SK-N-SH (cell line): ENCODE measurements around the gene RORB. TPM values are rescaled to one million over a fixed set of nuclear protein-coding genes. Genes with fewer than 3 reads are reported as not detected.

Source experiments
- CTCF ChIA-PET: fragments of 300-600, 350-600 bp; formaldehyde crosslinking; extraction: SDS; loops from one replicate; lab custom pipeline; 2021; lab: Yijun Ruan, JAX
- POLR2A ChIA-PET: fragments of 350-600 bp; sonication (Branson Sonifier 250); formaldehyde crosslinking; extraction: SDS; loops from one replicate; lab custom pipeline; 2020; ENCODE audit warnings: antibody characterized with exemption, inconsistent platforms; lab: Yijun Ruan, JAX
- DNase-seq: peaks from one replicate; pipeline ENCODE4 v3.0.0; 2012
- H2AFZ ChIP-seq: fragments of 200-600 bp; sonication (generic); 2 replicates; pipeline ENCODE4 v1.8.1; 2016; ENCODE audit warnings: antibody characterized with exemption, mild to moderate bottlenecking, low read depth
- H3F3A ChIP-seq: fragments of 200-600 bp; sonication (generic); replicated peaks from 2 replicates; pipeline ENCODE3; 2016; ENCODE audit warnings: antibody characterized with exemption, mild to moderate bottlenecking; ENCODE audit not compliant: insufficient read depth
- H3K27ac ChIP-seq, 2 experiments: fragments of 200-500 bp in 1 of 2; fragments of 200-600 bp in 1 of 2; sonication (Bioruptor generic) in 1 of 2; sonication (generic), shearing (Covaris generic) in 1 of 2; 2 replicates each; pipeline versions ENCODE4 v1.5.1 to v1.6.1; 2014 to 2016; ENCODE audit warnings: low read depth in 2 of 2, inconsistent platforms in 1 of 2, low read length in 1 of 2, mild to moderate bottlenecking in 1 of 2, mixed read lengths in 1 of 2
- H3K27me3 ChIP-seq: fragments of 200-600 bp; sonication (generic), shearing (Covaris generic); 2 replicates; pipeline ENCODE4 v1.6.1; 2016; ENCODE audit warnings: mixed run types; ENCODE audit not compliant: insufficient read depth
- H3K36me3 ChIP-seq, 2 experiments: fragments of 200-500 bp in 1 of 2; fragments of 200-600 bp in 1 of 2; sonication (Bioruptor generic) in 1 of 2; sonication (generic) in 1 of 2; replicated peaks in 1 of 2; 2 replicates each; pipeline versions ENCODE3 to v1.5.1; 2014 to 2016; ENCODE audit warnings: low read length in 1 of 2, mild to moderate bottlenecking in 1 of 2; ENCODE audit not compliant: insufficient read depth in 2 of 2, control insufficient read depth in 1 of 2
- H3K4me1 ChIP-seq, 2 experiments: fragments of 200-500 bp in 1 of 2; fragments of 200-600 bp in 1 of 2; sonication (Bioruptor generic) in 1 of 2; sonication (generic), shearing (Covaris generic) in 1 of 2; 2 replicates each; pipeline versions ENCODE4 v1.5.1 to v1.6.1; 2014 to 2016; ENCODE audit warnings: low read depth in 1 of 2, low read length in 1 of 2, mixed run types in 1 of 2; ENCODE audit not compliant: insufficient read depth in 2 of 2, control insufficient read depth in 1 of 2
- H3K4me2 ChIP-seq: fragments of 200-600 bp; sonication (generic), shearing (Covaris generic); 2 replicates; pipeline ENCODE4 v1.6.1; 2017; ENCODE audit warnings: mixed run types
- H3K4me3 ChIP-seq, 2 experiments: fragments of 200-500 bp in 1 of 2; fragments of 200-600 bp in 1 of 2; sonication (Bioruptor generic) in 1 of 2; sonication (generic), shearing (Covaris generic) in 1 of 2; 2 replicates each; pipeline versions ENCODE4 v1.5.1 to v1.8.1; 2014 to 2016; ENCODE audit warnings: low read depth in 2 of 2, inconsistent platforms in 1 of 2, low read length in 1 of 2, mild to moderate bottlenecking in 1 of 2, mixed read lengths in 1 of 2, moderate library complexity in 1 of 2
- H3K79me2 ChIP-seq: fragments of 200-600 bp; sonication (generic); 2 replicates; pipeline ENCODE4 v1.8.1; 2017; ENCODE audit warnings: mild to moderate bottlenecking; ENCODE audit not compliant: insufficient read depth
- H3K9ac ChIP-seq: fragments of 200-600 bp; sonication (generic); 2 replicates; pipeline ENCODE4 v1.6.1; 2017; ENCODE audit warnings: mixed run types
- H3K9me2 ChIP-seq: fragments of 200-600 bp; sonication (generic); 2 replicates; pipeline ENCODE4 v1.6.1; 2017; ENCODE audit warnings: mixed run types
- H3K9me3 ChIP-seq: fragments of 200-600 bp; sonication (generic); 2 replicates; pipeline ENCODE4 v1.6.1; 2017; ENCODE audit warnings: mixed run types, mild to moderate bottlenecking, moderate library complexity
- H4K20me1 ChIP-seq: fragments of 200-600 bp; sonication (generic); 2 replicates; pipeline ENCODE4 v1.6.1; 2017; ENCODE audit warnings: mild to moderate bottlenecking, mixed run types; ENCODE audit not compliant: insufficient read depth
- CHD2 ChIP-seq: fragments of 150-350 bp; IDR thresholded peaks from 2 replicates; pipeline ENCODE4 v1.6.1; 2018; ENCODE audit warnings: low read length; ENCODE audit not compliant: partially characterized antibody
- EP300 ChIP-seq, 2 experiments: IDR thresholded peaks; 2 replicates each; pipeline versions ENCODE4 v1.4.0 to v1.6.1; 2012; ENCODE audit warnings: borderline replicate concordance in 1 of 2, low read depth in 1 of 2, low read length in 1 of 2
- FOSL2 ChIP-seq: IDR thresholded peaks from 2 replicates; pipeline ENCODE4 v1.4.0; 2012; ENCODE audit warnings: low read depth, mild to moderate bottlenecking, moderate library complexity, borderline replicate concordance
- FOXJ3 ChIP-seq: sonication (generic); formaldehyde crosslinking; IDR thresholded peaks from 2 replicates; pipeline ENCODE4 v1.5.1; 2020; ENCODE audit warnings: mild to moderate bottlenecking, missing genetic modification reagents
- GABPA ChIP-seq: IDR thresholded peaks from 2 replicates; pipeline ENCODE4 v1.4.0; 2012; ENCODE audit warnings: low read depth, mild to moderate bottlenecking
- MXI1 ChIP-seq: IDR thresholded peaks from 2 replicates; pipeline ENCODE4 v1.6.1; 2012; ENCODE audit warnings: mild to moderate bottlenecking, low read depth, low read length, improper control_type of control experiment
- POLR2AphosphoS5 ChIP-seq: IDR thresholded peaks from 2 replicates; pipeline ENCODE4 v1.6.1; 2012; ENCODE audit warnings: low read depth, low read length
- RFX5 ChIP-seq: IDR thresholded peaks from 2 replicates; pipeline ENCODE4 v1.6.1; 2012; ENCODE audit warnings: mild to moderate bottlenecking, improper control_type of control experiment, low read length
- SIN3A ChIP-seq: IDR thresholded peaks from 2 replicates; pipeline ENCODE4 v1.6.1; 2012; ENCODE audit warnings: low read depth, mild to moderate bottlenecking, low read length, moderate library complexity, borderline replicate concordance
- YY1 ChIP-seq: IDR thresholded peaks from 2 replicates; pipeline ENCODE4 v1.4.0; 2012; ENCODE audit warnings: low read depth, mild to moderate bottlenecking
- WGBS: methylation state at CpG from one replicate; pipeline ENCODE4 v1.1.6; 2017; ENCODE audit warnings: low lambda C conversion rate; 5-methylcytosine and 5-hydroxymethylcytosine counted together
- polyA plus RNA-seq, 3 experiments: library from polyadenylated mRNA; depleted of rRNA; stranded (reverse); fragments of >200 nt; gene quantifications; 2 replicates each; pipeline ENCODE4 v1.2.3, GENCODE V29; 2012
- TF ChIP-seq, protein P1 (sequence below): IDR thresholded peaks from 2 replicates; pipeline ENCODE4 v1.6.1; 2012; ENCODE audit warnings: mild to moderate bottlenecking, low read depth, low read length, moderate library complexity
- TF ChIP-seq, protein P2 (sequence below): IDR thresholded peaks from 2 replicates; pipeline ENCODE4 v1.4.0; 2012; ENCODE audit warnings: low read depth, borderline replicate concordance
- TF ChIP-seq, protein P3 (sequence below): fragments of 200-600 bp; sonication (generic); IDR thresholded peaks from 2 replicates; pipeline ENCODE4 v1.6.1; 2017; ENCODE audit warnings: antibody characterized with exemption, mild to moderate bottlenecking, moderate library complexity
- TF ChIP-seq, protein P4 (sequence below): fragments of 150-350 bp; IDR thresholded peaks from 2 replicates; pipeline ENCODE4 v1.6.1; 2016; ENCODE audit warnings: mild to moderate bottlenecking, low read depth, low read length
- TF ChIP-seq, protein P5 (sequence below): IDR thresholded peaks from 2 replicates; pipeline ENCODE4 v1.4.0; 2012; ENCODE audit warnings: low read depth

RORB gene
- polyA plus RNA-seq, 1 of the 3 experiments (the other 2 are of a cell fraction): 0.13 TPM

DNA sequence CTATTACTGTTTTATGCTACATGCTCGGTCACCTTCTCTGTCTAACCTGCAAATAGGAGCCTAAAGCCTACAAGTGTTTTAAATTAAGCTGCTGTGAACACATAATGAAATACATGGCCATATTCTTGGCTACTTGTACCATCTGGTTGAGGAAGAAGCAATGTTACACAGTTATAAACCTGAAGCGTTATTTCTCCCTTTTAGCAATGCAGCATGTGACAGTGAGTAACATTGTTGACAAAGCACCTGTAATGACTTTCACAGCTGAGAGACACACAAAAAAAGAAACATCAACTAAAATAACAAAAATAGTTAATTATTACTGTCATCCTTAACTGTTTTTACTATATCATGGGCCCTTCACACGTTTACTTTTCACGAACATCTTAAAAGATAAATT, 146.9 kb downstream of the RORB start:
- WGBS: 34% methylated on average over 4 of the region's 4 CpGs

More for the DNA sequence above, 146.9 kb downstream of the RORB start:
- H3K36me3 ChIP-seq: no peaks in the 10 kb centered on the region
- H3K4me2 ChIP-seq: no peak overlapping the region
- H3K9me2 ChIP-seq: no peaks in the 10 kb centered on the region
- no peaks in the 10 kb centered on the region for H4K20me1 ChIP-seq
- no peak overlapping the region for H2AFZ ChIP-seq
- no peak overlapping the region for H3K9ac ChIP-seq
- no peaks in the 10 kb centered on the region for H3K27me3 ChIP-seq
- no peaks in the 10 kb centered on the region; a peak in 1 of 4 replicates for H3K4me1 ChIP-seq
- H3K79me2 ChIP-seq: no peaks in the 10 kb centered on the region
- H3K27ac ChIP-seq: no peak overlapping the region
- ChIA-PET CTCF (interaction anchor here (1.0 to 2.2 kb wide), 8 partner anchors 9 to 1443 kb away, joined by 3 to 16 read pairs (median 4); no protein-coding TSS in a partner anchor), POLR2A (no interaction called here)
- no peaks in the 10 kb centered on the region for H3F3A ChIP-seq
- TF ChIP-seq YY1 (no peak), EP300 (IDR thresholded peaks at IDR 0.05; ENCODE audit: borderline replicate concordance in 1 of 2, low read depth in 1 of 2, low read length in 1 of 2) (no peak), GABPA (no peak), SIN3A (no peak), CHD2 (no peak), MXI1 (no peak), FOXJ3 (no peak), FOSL2 (no peak), RFX5 (no peak), POLR2AphosphoS5 (no peak)
- TF ChIP-seq, protein P1, sequence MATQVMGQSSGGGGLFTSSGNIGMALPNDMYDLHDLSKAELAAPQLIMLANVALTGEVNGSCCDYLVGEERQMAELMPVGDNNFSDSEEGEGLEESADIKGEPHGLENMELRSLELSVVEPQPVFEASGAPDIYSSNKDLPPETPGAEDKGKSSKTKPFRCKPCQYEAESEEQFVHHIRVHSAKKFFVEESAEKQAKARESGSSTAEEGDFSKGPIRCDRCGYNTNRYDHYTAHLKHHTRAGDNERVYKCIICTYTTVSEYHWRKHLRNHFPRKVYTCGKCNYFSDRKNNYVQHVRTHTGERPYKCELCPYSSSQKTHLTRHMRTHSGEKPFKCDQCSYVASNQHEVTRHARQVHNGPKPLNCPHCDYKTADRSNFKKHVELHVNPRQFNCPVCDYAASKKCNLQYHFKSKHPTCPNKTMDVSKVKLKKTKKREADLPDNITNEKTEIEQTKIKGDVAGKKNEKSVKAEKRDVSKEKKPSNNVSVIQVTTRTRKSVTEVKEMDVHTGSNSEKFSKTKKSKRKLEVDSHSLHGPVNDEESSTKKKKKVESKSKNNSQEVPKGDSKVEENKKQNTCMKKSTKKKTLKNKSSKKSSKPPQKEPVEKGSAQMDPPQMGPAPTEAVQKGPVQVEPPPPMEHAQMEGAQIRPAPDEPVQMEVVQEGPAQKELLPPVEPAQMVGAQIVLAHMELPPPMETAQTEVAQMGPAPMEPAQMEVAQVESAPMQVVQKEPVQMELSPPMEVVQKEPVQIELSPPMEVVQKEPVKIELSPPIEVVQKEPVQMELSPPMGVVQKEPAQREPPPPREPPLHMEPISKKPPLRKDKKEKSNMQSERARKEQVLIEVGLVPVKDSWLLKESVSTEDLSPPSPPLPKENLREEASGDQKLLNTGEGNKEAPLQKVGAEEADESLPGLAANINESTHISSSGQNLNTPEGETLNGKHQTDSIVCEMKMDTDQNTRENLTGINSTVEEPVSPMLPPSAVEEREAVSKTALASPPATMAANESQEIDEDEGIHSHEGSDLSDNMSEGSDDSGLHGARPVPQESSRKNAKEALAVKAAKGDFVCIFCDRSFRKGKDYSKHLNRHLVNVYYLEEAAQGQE: no peak
- TF ChIP-seq, protein P2, sequence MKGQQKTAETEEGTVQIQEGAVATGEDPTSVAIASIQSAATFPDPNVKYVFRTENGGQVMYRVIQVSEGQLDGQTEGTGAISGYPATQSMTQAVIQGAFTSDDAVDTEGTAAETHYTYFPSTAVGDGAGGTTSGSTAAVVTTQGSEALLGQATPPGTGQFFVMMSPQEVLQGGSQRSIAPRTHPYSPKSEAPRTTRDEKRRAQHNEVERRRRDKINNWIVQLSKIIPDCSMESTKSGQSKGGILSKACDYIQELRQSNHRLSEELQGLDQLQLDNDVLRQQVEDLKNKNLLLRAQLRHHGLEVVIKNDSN: no peak
- TF ChIP-seq, protein P3, sequence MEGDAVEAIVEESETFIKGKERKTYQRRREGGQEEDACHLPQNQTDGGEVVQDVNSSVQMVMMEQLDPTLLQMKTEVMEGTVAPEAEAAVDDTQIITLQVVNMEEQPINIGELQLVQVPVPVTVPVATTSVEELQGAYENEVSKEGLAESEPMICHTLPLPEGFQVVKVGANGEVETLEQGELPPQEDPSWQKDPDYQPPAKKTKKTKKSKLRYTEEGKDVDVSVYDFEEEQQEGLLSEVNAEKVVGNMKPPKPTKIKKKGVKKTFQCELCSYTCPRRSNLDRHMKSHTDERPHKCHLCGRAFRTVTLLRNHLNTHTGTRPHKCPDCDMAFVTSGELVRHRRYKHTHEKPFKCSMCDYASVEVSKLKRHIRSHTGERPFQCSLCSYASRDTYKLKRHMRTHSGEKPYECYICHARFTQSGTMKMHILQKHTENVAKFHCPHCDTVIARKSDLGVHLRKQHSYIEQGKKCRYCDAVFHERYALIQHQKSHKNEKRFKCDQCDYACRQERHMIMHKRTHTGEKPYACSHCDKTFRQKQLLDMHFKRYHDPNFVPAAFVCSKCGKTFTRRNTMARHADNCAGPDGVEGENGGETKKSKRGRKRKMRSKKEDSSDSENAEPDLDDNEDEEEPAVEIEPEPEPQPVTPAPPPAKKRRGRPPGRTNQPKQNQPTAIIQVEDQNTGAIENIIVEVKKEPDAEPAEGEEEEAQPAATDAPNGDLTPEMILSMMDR: no peak
- TF ChIP-seq, protein P4, sequence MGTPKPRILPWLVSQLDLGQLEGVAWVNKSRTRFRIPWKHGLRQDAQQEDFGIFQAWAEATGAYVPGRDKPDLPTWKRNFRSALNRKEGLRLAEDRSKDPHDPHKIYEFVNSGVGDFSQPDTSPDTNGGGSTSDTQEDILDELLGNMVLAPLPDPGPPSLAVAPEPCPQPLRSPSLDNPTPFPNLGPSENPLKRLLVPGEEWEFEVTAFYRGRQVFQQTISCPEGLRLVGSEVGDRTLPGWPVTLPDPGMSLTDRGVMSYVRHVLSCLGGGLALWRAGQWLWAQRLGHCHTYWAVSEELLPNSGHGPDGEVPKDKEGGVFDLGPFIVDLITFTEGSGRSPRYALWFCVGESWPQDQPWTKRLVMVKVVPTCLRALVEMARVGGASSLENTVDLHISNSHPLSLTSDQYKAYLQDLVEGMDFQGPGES: no peak
- TF ChIP-seq, protein P5, sequence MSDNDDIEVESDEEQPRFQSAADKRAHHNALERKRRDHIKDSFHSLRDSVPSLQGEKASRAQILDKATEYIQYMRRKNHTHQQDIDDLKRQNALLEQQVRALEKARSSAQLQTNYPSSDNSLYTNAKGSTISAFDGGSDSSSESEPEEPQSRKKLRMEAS: no peak
- no peak overlapping the region for H3K4me3 ChIP-seq
- H3K9me3 ChIP-seq: no peaks in the 10 kb centered on the region
- DNase-seq: no peak
